GM18499 (cell line): ENCODE results near the gene LYZL6.
"Not testable (repeated sequence)": the region's sequence is repeated elsewhere in the genome, so short reads cannot be mapped to it uniquely, and the experiment has no call there.

Experiments
- ATAC-seq: cut with Tn5 transposase; IDR thresholded peaks from one replicate; pipeline ENCODE4 v1.9.1; 2021; ENCODE audit warnings: moderate number of reproducible peaks; ENCODE audit not compliant: insufficient read depth, unreplicated experiment

LYZL6 gene

GRCh38 chr17:35912339-35912912 is 31.1 kb downstream of the LYZL6 start:
- no peak for ATAC-seq

- no peak for ATAC-seq
Observed at GRCh38 chr17:35909408-35909807, 34.1 kb downstream of the LYZL6 start.

- ATAC-seq, result no peak
Observed at GRCh38 chr17:35907691-35908090, 35.8 kb downstream of the LYZL6 start.

DNA sequence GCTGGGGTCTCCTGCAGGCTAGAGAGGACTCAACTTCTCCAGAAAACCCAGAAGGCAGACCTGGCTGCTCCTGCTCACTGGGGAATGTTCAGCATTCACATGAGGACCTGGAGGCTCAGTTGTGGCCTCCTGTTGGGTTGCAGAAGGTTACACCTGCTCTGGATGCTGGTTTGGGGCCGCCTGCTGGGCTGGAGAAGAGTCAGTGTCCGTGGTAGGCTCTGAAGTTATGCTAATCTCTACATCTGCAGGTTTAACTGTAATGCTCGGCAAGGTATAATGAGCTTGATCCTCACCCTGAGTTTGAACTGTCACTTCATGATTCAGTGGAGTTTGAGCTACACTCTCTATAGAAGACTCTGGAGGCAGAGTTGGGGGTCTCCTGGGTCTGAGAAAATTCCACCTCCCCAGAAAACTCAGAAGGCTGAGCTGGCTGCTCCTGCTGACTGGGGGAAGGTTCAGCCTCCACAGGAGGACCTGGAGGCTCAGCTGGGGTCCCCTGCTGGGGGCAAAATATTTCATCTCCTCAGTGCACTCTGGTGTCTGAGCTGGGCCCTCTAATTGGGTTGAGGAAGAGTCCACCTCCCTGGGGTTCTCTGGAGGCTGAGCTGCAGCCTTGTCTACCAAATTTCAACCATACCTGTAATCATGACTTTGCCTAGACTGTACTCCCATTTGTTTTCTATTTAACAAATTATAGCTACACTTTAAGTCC is 36.4 kb downstream of the LYZL6 start:
- no peak for ATAC-seq

- no peak for ATAC-seq
Observed at GRCh38 chr17:35906191-35906925, 37.2 kb downstream of the LYZL6 start.

- no peak for ATAC-seq
Observed at GRCh38 chr17:35903451-35903850, 40.1 kb downstream of the LYZL6 start.

GRCh38 chr17:35901631-35902175 is 41.8 kb downstream of the LYZL6 start:
- ATAC-seq, result no peak

DNA sequence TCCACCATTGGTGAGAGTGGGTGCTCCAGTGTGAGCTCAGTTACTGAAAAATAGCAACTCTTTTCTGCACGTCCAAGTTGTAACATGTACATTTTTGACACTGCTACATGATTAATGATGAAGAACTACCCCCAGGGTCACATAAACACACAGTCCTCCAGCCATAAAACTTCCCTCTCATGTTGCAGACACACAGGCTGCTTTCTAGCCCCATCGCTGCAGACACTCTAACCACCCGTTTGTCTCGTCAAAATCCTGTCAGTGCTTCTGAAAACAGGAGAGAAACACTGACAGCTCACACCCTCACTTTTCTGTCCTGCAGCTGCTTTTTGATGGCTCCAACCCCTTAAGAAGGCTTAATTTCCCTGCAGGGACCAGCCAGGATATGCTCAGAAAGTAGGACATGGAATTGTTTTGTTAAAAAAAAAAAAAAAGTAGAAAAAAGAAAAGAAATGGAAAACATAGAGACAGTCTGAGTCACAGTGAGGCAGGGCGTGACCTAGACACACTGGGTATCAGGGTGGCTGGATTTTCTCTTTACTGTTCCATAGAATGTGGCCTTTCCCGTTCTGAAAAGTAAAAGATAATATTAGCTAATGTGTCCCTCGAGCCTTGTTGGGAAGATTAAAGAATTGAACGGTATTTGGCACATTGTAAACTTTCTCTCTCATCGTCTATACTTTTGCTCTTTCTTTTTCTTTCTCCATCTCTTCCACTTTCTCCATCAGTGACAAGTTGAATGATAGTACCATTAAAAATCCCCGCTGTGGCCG is 42.6 kb downstream of the LYZL6 start:
- no peak for ATAC-seq

DNA sequence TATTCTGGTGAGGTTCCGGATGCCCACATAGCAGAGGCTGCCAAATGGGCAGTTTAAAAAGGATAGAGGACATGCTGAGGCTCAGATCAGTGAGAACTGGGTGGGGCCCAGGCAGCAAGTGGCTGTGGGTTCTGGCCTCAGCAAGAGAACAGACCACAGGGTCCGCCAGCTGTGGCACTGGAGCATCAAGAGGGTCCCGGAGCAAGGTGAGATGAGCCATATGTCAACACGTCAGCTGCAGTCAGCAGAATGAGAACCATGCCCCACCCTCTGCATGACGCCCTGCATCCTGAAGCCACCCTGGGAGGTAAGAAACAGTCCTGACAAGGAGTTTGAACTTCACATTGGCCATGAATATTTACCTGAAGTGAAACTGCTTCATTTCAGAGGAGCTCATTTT is 43.2 kb downstream of the LYZL6 start:
- no peak for ATAC-seq

DNA sequence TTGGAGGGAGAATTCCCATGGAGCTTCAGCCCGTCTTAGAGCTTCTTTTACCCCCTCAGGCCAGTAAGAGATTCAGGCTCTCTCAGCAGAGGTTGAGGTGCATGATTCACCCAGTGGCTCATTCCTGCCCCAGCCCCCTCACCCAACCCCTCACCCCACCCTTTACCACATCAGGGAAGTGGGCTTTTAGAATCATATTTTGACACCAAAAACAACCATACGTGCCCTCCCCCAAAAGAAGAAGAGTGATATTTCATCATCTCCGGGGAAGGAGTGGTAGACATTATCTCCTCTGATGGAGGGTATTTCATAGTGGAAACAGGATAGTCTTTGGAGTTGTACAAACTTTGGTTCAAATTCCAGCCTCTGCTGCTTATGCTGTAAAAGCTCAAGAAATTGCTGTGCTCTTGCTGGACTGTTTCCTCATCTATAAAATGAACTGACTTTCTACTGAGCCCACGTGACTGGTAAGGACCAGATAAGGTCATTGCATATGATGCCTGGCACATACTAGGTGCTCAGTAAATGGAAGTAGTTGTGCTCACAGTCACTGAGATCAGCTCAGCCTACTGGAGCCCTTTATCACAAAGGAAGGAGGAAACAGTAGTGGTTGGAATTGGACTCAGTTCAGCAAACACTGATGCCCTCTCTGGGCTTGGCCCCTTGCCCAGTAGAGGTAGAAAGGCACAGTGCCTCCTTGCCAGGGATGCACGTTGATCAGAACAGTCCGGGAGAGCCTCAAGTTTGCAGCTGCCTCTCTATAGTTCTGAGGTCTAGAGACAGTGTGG is 45.0 kb downstream of the LYZL6 start:
- no peak for ATAC-seq

GRCh38 chr17:35897772-35898171 is 45.7 kb downstream of the LYZL6 start:
- ATAC-seq, result not testable (repeated sequence)

DNA sequence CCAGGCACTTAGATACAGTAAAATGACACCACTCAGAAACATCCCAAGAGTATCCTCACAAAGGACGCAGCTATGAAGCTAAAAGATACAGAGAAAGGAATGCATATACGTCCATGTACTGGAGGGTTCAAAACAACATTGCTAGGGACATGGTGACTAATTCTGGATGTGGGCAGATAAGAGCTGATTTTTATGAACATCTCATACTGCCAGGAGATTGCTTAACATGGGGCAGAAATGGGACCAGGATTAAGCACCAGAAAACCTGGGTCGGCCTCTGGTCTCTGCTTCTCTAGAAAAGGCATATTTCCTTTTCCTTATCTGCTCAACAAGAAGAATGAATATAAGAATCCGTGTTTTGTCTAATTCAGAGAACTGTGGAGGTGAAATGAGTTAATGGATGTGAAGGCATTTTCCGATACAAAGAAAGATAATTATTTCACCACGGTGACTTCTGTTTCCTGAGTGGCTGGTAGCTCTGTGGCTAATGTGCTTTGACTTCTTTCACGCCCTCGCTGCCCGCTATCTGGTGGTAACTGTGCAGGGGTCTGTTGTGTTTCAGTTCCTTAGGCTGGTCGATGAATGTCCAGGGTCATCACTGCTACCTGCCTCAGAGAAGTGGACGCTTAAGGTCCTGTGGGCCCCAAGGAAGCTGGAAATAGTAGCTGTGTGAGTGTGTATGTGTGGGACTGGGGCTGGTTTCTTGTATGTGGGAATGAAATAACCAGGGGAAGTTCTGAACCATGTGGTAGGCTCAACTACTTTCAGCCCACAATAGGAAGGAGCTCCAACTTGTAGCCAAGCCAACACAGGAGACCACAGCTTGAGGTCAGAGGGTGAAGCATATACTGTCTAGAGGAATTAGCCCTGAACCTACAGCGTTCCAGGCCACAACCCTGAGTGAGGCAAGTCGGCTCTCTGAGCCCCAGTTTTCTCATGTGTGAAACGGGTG is 47.6 kb downstream of the LYZL6 start:
- ATAC-seq, result no peak

DNA sequence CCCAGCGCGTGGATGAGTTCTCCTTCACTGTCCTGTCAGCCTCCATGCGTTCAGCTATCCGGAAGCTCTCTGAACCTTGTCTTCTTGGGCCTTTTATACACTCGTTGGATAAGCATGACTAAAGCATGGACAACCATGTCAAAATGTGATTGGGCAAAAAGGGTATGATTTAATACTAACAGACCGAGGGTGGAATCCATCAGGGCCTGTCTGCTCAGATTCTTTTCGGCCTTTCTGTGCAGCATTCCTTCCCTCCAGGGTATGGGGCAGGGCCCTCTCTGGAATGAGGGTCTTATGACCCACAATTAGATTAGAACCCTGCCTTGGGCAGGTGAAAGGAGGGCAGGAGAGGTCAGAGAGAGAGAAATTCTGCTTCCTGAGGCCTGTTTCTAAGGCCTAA is 49.3 kb downstream of the LYZL6 start:
- no peak for ATAC-seq

DNA sequence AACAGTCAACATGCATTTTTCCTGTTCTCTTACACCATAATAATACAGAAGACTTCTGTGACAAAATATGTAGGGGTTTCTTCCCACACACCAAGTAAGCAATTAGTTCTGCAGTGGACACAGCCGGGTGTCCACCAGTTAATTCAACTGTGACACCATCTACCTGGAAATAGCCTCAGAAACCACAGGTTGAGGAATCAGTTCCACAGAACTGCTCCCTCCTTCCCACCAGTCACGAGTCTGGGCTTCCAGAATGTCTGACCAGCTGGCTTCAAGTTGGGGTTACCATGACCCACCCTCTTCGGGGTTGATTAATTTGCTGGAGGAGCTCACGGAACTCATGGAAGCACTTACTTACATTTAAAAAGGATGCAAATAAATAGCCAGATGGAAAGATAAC is 49.8 kb downstream of the LYZL6 start:
- ATAC-seq, result no peak

GRCh38 chr17:35892091-35893035 is 51.1 kb downstream of the LYZL6 start:
- ATAC-seq, result no peak

- no peak for ATAC-seq
Observed at GRCh38 chr17:35891269-35891668, 52.2 kb downstream of the LYZL6 start.

- ATAC-seq, result no peak
Observed at GRCh38 chr17:35890774-35891155, 52.7 kb downstream of the LYZL6 start.
